HepG2 (cell line): ENCODE measurements around the gene MRPS25. TPM values are rescaled to one million over a fixed set of nuclear protein-coding genes. Genes with fewer than 3 reads are reported as not detected.

Experiments used
- ATAC-seq: fragments of 200-7000 bp; cut with Tn5 transposase; 3 replicates; pipeline ENCODE4 v1.9.1; 2020; ENCODE audit warnings: mild to moderate bottlenecking, moderate library complexity
- BruUV-seq: library from RNA; stranded (reverse); fragments of 400-500 nt; replicated peaks from 2 replicates; lab custom pipeline; 2021; lab: Mats Ljungman, UMichigan
- CTCF ChIA-PET: fragments of 300-600 bp; formaldehyde crosslinking; extraction: SDS; loops from one replicate; lab custom pipeline; 2021; ENCODE audit warnings: low total read pairs, inconsistent platforms, low intra/inter-chr PET ratio; lab: Yijun Ruan, JAX
- POLR2A ChIA-PET: fragments of 350-600 bp; sonication (Branson Sonifier 250); formaldehyde crosslinking; loops from one replicate; lab custom pipeline; 2020; ENCODE audit warnings: antibody characterized with exemption, inconsistent platforms; lab: Yijun Ruan, JAX
- DNase-seq: peaks from one replicate; pipeline ENCODE4 v3.0.0-alpha.2; 2015; ENCODE audit warnings: low spot score
- FAIRE-seq: peaks from 3 replicates; lab custom pipeline; 2011; peaks lifted over from hg19 to GRCh38; lab: Jason Lieb, UNC
- H2AFZ ChIP-seq: one replicate; pipeline ENCODE4 v1.6.1; 2011; ENCODE audit warnings: low read length, inconsistent platforms
- H3K27ac ChIP-seq: fragments of 300-600 bp; 3 replicates; pipeline ENCODE4 v1.8.0; 2011; ENCODE audit warnings: mixed run types, mild to moderate bottlenecking, mixed read lengths, low read length, inconsistent platforms; ENCODE audit not compliant: insufficient read depth; ENCODE audit errors: extremely low read length
- H3K27me3 ChIP-seq, 2 experiments: fragments of 200-600 bp in 1 of 2; 2 replicates in 1 of 2; 3 replicates in 1 of 2; pipeline versions ENCODE4 v1.6.0 to v1.8.0; 2011; ENCODE audit warnings: low read length in 2 of 2, mild to moderate bottlenecking in 2 of 2, moderate library complexity in 2 of 2, inconsistent platforms in 1 of 2; ENCODE audit not compliant: insufficient read depth in 2 of 2, control insufficient read depth in 1 of 2
- H3K36me3 ChIP-seq, 2 experiments: fragments of 200-600 bp in 1 of 2; replicated peaks in 1 of 2; 2 replicates in 1 of 2; 3 replicates in 1 of 2; pipeline versions ENCODE4 v1.5.1 to v1.8.0; 2011; ENCODE audit warnings: low read length in 2 of 2, inconsistent platforms in 1 of 2; ENCODE audit not compliant: insufficient read depth in 2 of 2, control insufficient read depth in 1 of 2
- H3K4me1 ChIP-seq: 2 replicates; pipeline ENCODE4 v1.5.1; 2012; ENCODE audit warnings: low read length, inconsistent platforms; ENCODE audit not compliant: insufficient read depth
- H3K4me2 ChIP-seq: 2 replicates; pipeline ENCODE4 v1.6.0; 2011; ENCODE audit warnings: low read depth, low read length, inconsistent platforms
- H3K4me3 ChIP-seq, 3 experiments: fragments of 200-600 bp in 1 of 3; sonication (generic), shearing (Covaris generic) in 1 of 3; replicated peaks in 1 of 3; 2 replicates each; pipeline ENCODE4 v1.5.1; 2011 to 2016; ENCODE audit warnings: low read length in 3 of 3, inconsistent platforms in 2 of 3, low read depth in 2 of 3, mild to moderate bottlenecking in 2 of 3, control low read depth in 1 of 3, mixed read lengths in 1 of 3; ENCODE audit not compliant: insufficient read depth in 1 of 3
- H3K79me2 ChIP-seq: one replicate; pipeline ENCODE4 v1.6.1; 2011; ENCODE audit warnings: low read length, inconsistent platforms; ENCODE audit not compliant: insufficient read depth
- H3K9ac ChIP-seq: 2 replicates; pipeline ENCODE4 v1.6.0; 2011; ENCODE audit warnings: mild to moderate bottlenecking, low read depth, low read length, inconsistent platforms; ENCODE audit not compliant: insufficient read depth
- H3K9me3 ChIP-seq: 2 replicates; pipeline ENCODE4 v1.5.1; 2012; ENCODE audit warnings: mild to moderate bottlenecking, low read length
- H4K20me1 ChIP-seq: 2 replicates; pipeline ENCODE4 v1.6.0; 2011; ENCODE audit warnings: inconsistent platforms, mild to moderate bottlenecking, low read length, moderate library complexity; ENCODE audit not compliant: insufficient read depth
- ATAD3A ChIP-seq: sonication (generic); formaldehyde crosslinking; IDR thresholded peaks from 2 replicates; pipeline ENCODE4 v1.4.0; 2020; ENCODE audit warnings: missing genetic modification reagents
- CCDC6 ChIP-seq: sonication (generic); formaldehyde crosslinking; IDR thresholded peaks from 2 replicates; pipeline ENCODE4 v1.8.1; 2022; ENCODE audit warnings: mild to moderate bottlenecking, missing genetic modification reagents, moderate library complexity
- FOXK1 ChIP-seq: sonication (generic); formaldehyde crosslinking; IDR thresholded peaks from 2 replicates; pipeline ENCODE4 v1.4.0; 2020; ENCODE audit warnings: low read depth, missing genetic modification reagents, borderline replicate concordance
- IRF2 ChIP-seq: IDR thresholded peaks from 2 replicates; pipeline ENCODE4 v1.6.1; 2018; ENCODE audit warnings: missing genetic modification reagents, missing compliant biosample characterization
- MXD4 ChIP-seq: IDR thresholded peaks from 2 replicates; pipeline ENCODE4 v1.6.1; 2016; ENCODE audit warnings: mild to moderate bottlenecking, missing biosample characterization, missing genetic modification reagents
- NFYC ChIP-seq: IDR thresholded peaks from 2 replicates; pipeline ENCODE4 v1.6.1; 2016; ENCODE audit warnings: missing genetic modification reagents, missing compliant biosample characterization
- NPAS2 ChIP-seq: sonication (generic); formaldehyde crosslinking; IDR thresholded peaks from 2 replicates; pipeline ENCODE4 v1.8.0; 2022; ENCODE audit warnings: mild to moderate bottlenecking, missing genetic modification reagents, borderline replicate concordance
- SATB2 ChIP-seq: sonication (generic); formaldehyde crosslinking; IDR thresholded peaks from 2 replicates; pipeline ENCODE4 v1.5.0; 2020; ENCODE audit warnings: missing genetic modification reagents
- SNAPC5 ChIP-seq: sonication (generic); formaldehyde crosslinking; IDR thresholded peaks from 2 replicates; pipeline ENCODE4 v1.8.1; 2023; ENCODE audit warnings: mild to moderate bottlenecking, missing genetic modification reagents, borderline replicate concordance
- ZBTB25 ChIP-seq: IDR thresholded peaks from 2 replicates; pipeline ENCODE4 v1.6.1; 2018; ENCODE audit warnings: missing genetic modification reagents
- ZKSCAN5 ChIP-seq: sonication (generic); formaldehyde crosslinking; IDR thresholded peaks from 2 replicates; pipeline ENCODE4 v1.5.1; 2020; ENCODE audit warnings: mild to moderate bottlenecking, missing genetic modification reagents
- ZNF510 ChIP-seq: sonication (generic); formaldehyde crosslinking; IDR thresholded peaks from 2 replicates; pipeline ENCODE4 v1.4.0; 2020; ENCODE audit warnings: low read depth, mild to moderate bottlenecking, missing genetic modification reagents
- ZNF543 ChIP-seq: sonication (generic); formaldehyde crosslinking; IDR thresholded peaks from 2 replicates; pipeline ENCODE4 v1.4.0; 2020; ENCODE audit warnings: mild to moderate bottlenecking, missing genetic modification reagents
- WGBS: methylation state at CpG from one replicate; pipeline ENCODE4 v1.1.6; 2017; ENCODE audit warnings: low lambda C conversion rate; 5-methylcytosine and 5-hydroxymethylcytosine counted together
- in situ Hi-C: cut with HindIII; loops from 2 replicates; pipeline ENCODE4 v1.10.0; 2017; ENCODE audit warnings: low pct_unique_long_range_greater_than_20kb; ENCODE audit not compliant: extremely low pct_ligation_motif_present
- intact Hi-C: fragments of 100-400 bp; cut with micrococcal nuclease; formaldehyde crosslinking; loops from one replicate; pipeline ENCODE4 v1.10.0; 2022; ENCODE audit not compliant: unreplicated experiment
- polyA plus RNA-seq, 8 experiments: library from polyadenylated mRNA; depleted of rRNA in 3 of 8; stranded (reverse) in 7 of 8; unstranded in 1 of 8; fragments of >200 nt; fragmentation: Illumina TruSeq in 4 of 8; extraction: Trizol in 4 of 8; gene quantifications; 2 replicates each; pipeline versions ENCODE4 v1.2.1 to v1.2.3, GENCODE V29; 2011 to 2016; ENCODE audit warnings: low read depth in 4 of 8, missing spikeins in 1 of 8, mixed read lengths in 1 of 8; ENCODE audit not compliant: insufficient read depth in 1 of 8
- total RNA-seq, 5 experiments: library from RNA; depleted of rRNA; stranded (reverse); fragments of >200 nt; fragmentation: Illumina TruSeq; extraction: Trizol; gene quantifications; 2 replicates each; pipeline ENCODE4 v1.2.3, GENCODE V29; 2016; ENCODE audit warnings: low read depth in 1 of 5
- TF ChIP-seq, protein P1 (sequence below): sonication (generic); formaldehyde crosslinking; IDR thresholded peaks from 2 replicates; pipeline ENCODE4 v1.4.0; 2020; ENCODE audit warnings: missing genetic modification reagents

MRPS25 gene
- total and polyA plus RNA-seq, 2 of the 13 experiments (the other 11 are each of a cell fraction or from before 2014, with no cell fraction given) = 60.1 to 74.3 TPM

DNA sequence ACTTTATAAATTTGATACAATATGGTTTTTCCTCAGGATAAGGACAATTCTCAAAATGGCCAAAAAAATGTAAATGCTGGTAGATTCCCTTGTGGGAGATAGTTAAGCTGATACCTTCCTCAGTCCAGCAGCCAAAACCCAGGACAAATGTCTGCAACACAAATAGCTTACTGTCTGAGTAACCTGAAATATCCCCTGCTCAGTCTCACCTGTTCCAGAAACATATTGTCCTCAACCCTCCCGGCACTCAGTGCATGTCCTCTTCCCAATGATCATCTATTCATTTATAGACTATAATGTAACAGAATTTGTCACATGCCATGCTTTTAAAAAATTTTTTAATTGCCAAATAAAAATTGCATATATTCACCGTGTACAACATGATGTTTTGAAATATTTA, 21.6 kb upstream of the MRPS25 start:
- ATAC-seq (no peak), DNase-seq (no peak), FAIRE-seq (no peak)
- Histone ChIP-seq H3K27me3 (no peaks in the 10 kb centered on the region), H2AFZ (no peak overlapping the region), H3K79me2 (no peaks in the 10 kb centered on the region), H3K9me3 (no peaks in the 10 kb centered on the region), H3K9ac (no peak overlapping the region), H3K36me3 (peaks cover 19 to 42% of the 10 kb centered on the region in 2 experiments; a peak in 4 of 5 replicates), H3K4me1 (peaks cover 30% of the 10 kb centered on the region), H3K4me3 (no peak overlapping the region), H3K27ac (no peak overlapping the region), H4K20me1 (no peaks in the 10 kb centered on the region), H3K4me2 (no peak overlapping the region)
- in situ Hi-C loops (no loop called here), intact Hi-C loops (no loop called here)
- CTCF ChIA-PET = no interaction called here
- POLR2A ChIA-PET = interaction anchor here (1.3 kb wide), 1 partner anchor 22 kb away, joined by 3 read pairs; the partner anchor contains the start of gene MRPS25
- TF ChIP-seq CCDC6 (CRISPR knock-in tag) (no peak), SNAPC5 (no peak), NPAS2 (CRISPR knock-in tag) (no peak), SATB2 (no peak), ZNF510 (no peak), FOXK1 (CRISPR knock-in tag) (no peak), IRF2 (CRISPR knock-in tag) (no peak), MXD4 (CRISPR knock-in tag) (no peak), NFYC (CRISPR knock-in tag) (no peak), ZBTB25 (CRISPR knock-in tag) (no peak), ATAD3A (CRISPR knock-in tag) (no peak), ZNF543 (CRISPR knock-in tag) (no peak), ZKSCAN5 (CRISPR knock-in tag) (no peak)
- TF ChIP-seq, protein P1, sequence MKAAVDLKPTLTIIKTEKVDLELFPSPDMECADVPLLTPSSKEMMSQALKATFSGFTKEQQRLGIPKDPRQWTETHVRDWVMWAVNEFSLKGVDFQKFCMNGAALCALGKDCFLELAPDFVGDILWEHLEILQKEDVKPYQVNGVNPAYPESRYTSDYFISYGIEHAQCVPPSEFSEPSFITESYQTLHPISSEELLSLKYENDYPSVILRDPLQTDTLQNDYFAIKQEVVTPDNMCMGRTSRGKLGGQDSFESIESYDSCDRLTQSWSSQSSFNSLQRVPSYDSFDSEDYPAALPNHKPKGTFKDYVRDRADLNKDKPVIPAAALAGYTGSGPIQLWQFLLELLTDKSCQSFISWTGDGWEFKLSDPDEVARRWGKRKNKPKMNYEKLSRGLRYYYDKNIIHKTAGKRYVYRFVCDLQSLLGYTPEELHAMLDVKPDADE (CRISPR knock-in tag) = no peak
- 88% methylated on average over 2 of the region's 2 CpGs for WGBS
- BruUV-seq = no TSS peak
